ENCODE data around the gene MGRN1.

DNA sequence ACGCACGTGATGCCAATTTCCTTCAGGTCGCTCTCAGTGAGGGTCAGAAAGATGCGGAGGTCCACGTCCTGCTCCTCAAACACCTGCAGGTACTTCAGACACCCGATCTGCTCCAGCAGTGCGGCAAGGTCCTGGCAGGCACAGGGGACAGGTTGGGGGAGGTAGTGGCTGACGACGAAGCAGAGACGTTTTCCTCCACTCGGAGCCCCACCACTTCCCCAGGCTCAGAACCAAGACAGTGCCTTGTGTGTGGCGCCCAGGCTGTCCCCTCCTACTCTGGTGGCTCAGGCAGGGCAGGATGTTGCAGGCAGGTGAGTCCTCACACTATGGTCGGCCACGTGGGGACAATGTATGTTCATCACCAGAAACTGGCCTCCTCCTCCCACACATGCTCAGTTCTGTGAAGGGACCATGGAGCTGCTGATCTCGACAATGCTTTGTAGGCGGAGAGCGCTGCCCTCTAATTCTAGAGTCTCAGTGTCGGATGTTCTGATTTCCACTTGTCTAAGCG is 74.5 kb downstream of the MGRN1 start:
- TF ChIP-seq POLR2A (IDR thresholded peaks at IDR 0.05): no peak
- TF ChIP-seq, protein P1, sequence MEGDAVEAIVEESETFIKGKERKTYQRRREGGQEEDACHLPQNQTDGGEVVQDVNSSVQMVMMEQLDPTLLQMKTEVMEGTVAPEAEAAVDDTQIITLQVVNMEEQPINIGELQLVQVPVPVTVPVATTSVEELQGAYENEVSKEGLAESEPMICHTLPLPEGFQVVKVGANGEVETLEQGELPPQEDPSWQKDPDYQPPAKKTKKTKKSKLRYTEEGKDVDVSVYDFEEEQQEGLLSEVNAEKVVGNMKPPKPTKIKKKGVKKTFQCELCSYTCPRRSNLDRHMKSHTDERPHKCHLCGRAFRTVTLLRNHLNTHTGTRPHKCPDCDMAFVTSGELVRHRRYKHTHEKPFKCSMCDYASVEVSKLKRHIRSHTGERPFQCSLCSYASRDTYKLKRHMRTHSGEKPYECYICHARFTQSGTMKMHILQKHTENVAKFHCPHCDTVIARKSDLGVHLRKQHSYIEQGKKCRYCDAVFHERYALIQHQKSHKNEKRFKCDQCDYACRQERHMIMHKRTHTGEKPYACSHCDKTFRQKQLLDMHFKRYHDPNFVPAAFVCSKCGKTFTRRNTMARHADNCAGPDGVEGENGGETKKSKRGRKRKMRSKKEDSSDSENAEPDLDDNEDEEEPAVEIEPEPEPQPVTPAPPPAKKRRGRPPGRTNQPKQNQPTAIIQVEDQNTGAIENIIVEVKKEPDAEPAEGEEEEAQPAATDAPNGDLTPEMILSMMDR (IDR thresholded peaks at IDR 0.05): no peak
